ENCODE data around the gene CCNC.
"Not testable (repeated sequence)": the region's sequence is repeated elsewhere in the genome, so short reads cannot be mapped to it uniquely, and the experiment has no call there.

The CCNC gene

DNA sequence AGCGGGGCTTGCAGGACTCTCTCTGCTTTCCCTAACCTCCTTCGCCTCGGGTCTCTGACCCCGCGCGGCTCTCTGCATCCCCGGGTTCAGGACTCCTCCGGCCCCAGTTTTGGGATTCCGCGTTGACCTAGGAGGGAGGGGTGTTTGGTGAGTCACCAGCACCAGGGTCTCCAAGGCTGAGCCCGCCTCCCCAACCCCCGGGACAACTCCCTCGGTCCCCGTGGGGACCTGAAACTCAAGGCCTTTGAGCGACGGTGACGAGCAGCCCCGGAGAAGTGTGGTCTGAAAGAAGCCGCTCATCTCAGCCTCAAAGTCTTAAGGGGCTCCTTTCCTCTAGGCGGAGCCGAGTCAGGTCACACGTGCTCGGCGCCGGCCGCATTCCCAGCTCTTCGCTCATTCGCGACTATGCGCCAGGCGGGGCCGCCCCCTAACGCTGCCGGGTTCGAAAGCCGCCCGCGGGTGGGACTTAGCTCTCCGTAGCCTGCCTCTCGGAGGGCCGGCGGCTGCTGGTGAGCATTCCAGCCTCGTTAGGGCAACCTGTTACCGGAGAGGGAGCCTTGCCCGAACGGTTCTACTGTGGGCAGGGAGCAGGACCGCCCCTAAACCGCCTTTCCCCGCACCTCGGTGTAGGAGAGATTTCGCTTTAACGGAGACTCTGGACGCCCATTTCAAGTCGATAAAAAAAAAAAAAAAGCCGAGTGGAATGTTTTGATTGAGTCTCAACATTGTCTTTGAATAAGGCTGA, 35.1 kb upstream of the CCNC start:
- DNase-seq (ENCODE audit: low read depth), result no peak

GRCh38 chr6:99602520-99603420, 34.3 kb upstream of the CCNC start:
- DNase-seq (ENCODE audit: low read depth), result no peak

- DNase-seq (ENCODE audit: low read depth), result not testable (repeated sequence)
Observed at GRCh38 chr6:99594696-99595095, 26.2 kb upstream of the CCNC start.

DNA sequence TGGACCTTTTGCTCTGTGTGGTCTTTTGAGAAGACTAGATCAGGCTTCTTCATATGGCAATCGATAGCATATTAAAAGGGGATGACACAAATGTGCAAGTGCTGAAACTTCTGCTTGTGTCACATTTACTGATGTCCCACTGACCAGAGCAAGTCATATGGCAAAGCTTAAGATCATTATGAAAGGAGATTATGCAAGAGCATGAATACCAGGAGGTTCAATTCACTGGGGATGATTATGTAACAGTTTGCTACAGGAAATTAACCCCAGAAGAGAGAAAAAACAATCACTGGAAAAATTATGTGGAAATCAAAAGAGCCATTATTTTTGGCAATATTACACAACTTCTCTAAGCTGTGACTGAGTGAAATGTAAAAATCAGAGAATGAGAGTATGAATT, 24.4 kb upstream of the CCNC start:
- no peak for DNase-seq (ENCODE audit: low read depth)

GRCh38 chr6:99591673-99592364, 23.4 kb upstream of the CCNC start:
- no peak for DNase-seq (ENCODE audit: low read depth)

DNA sequence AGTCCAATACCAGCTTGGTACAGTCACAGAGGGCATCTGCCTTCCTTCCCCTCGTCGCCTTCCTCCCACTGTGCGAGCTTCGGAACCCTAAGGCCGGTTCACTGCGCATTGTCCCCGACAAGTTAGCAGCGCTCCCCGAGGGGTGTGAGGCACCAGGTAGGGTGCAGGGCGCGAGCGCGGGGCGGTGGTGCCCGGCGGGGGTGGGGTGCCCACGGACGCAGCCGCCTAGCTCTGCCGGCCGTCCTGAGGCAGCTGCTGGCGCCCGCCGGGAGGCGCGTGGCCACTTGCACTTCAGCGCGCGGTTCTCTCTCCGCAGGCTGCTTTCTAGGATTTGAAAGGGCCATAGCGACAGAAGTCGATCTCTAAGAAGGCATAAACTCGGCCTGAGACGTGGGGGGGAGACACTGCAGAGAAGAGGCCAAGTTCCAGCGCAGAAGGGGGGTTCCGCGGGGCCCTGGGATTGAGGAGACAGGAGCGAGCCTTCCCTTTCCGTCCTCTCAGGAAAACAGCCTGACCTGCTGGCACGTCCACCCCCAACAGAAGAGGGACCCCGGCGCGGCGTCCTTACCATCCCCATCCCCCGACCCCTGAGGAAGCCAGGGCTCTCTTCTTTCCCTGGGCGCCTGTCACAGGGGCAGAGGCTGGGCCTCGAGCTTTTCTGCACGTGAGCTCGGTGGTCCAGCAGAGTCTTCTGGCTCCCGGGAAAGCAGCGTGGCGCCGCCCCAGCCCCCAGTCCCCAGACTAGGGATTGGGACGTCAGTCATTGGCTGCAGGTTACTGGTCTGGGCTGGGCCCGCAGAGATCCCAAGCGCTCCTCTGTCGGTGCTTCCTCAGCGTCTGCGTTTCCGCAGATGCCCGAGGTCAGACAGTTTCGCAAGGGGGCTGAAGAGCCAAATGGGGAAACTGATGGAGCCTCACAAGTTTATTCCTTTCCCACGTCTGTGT, 22.5 kb upstream of the CCNC start:
- no peak for DNase-seq (ENCODE audit: low read depth)

GRCh38 chr6:99589907-99590493, 21.5 kb upstream of the CCNC start:
- no peak for DNase-seq (ENCODE audit: low read depth)

GRCh38 chr6:99589290-99589672, 20.8 kb upstream of the CCNC start:
- DNase-seq (ENCODE audit: low read depth), result no peak

DNA sequence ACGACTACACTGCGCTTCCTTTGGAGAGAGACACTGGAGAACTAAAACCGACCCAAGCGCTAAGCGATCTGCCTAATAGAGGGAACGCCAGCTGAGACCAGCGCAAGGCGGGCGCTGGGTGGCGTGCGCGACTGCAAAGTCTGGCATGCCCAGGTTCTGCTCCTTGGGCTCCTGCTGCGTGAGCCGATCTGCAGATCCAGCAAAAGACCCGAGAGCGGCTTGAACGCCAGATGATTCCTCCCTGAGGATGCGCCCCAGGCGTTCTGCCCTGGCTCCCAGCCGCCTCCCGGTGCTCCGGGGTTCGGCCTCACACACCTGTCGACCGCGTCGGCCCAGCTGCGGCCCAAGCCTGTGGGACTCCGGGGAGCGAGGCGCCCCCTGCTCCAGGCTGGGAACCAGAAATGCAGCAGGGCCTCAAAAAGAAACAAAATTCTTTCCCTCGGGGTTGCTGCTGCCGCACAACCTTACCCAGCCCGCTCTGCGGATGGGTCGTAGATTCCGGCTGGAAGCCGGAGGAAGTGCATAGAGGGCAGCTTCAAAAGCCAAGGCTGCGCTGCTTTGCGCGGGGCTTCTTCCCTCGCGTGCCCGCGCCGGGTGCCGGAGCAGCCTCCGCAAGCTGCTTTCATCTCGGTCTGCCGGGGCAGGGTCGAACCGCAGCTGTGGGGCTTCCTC, 20.3 kb upstream of the CCNC start:
- DNase-seq (ENCODE audit: low read depth), result no peak

GRCh38 chr6:99587792-99588191, 19.3 kb upstream of the CCNC start:
- no peak for DNase-seq (ENCODE audit: low read depth)

DNA sequence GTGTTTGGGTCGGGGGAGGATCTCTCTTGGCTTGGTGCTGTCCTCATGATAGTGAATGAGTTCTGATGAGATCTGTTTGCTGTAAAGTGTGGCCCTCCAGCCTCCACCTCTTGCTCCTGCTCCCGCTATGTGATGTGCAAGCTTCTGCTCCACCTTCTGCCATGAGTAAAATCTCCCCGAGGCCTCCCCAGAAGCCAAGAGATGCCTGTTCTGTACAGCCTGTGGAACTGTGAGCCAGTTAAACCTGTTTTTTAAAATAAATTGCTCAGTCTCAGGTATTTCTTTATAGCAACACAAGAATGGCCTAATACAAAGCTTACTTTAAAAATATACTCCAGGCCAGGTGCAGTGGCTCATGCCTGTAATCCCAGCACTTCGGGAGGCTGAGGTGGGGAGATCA, 11.3 kb upstream of the CCNC start:
- no peak for DNase-seq (ENCODE audit: low read depth)

DNA sequence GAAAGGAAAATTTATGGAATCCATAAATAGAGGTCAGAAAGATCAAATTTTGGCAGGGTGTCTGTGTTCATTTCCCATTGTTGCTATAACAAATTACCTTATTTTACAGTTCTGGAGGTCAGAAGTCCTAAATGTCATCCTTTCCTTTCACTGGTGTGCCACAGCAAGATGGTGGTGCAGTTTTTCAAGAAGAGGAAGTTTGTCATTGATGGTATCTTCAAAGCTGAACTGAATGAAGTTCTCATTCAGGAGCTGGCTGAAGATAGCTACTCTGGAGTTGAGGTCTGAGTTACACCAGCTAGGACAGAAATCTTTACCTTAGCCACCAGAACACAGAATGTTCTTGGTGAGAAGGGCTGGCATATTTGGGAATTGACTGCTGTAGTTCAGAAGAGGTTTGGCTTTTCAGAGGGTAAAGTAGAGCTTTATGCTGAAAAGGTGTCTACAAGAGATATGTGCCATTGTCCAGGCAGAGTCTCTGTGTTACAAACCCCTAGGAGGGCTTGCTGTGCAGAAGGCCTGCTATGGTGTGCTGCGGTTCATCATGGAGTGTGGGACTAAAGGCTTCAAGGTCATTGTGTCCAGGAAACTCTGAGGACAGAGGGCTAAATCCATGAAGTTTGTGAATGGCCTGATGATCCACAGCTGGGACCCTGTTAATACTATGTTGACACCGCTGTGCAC, 7.2 kb upstream of the CCNC start:
- peak; percentile 25 for DNase-seq (ENCODE audit: low read depth)

- no peak for DNase-seq (ENCODE audit: low read depth)
Observed at GRCh38 chr6:99573980-99574617, 5.6 kb upstream of the CCNC start.

DNA sequence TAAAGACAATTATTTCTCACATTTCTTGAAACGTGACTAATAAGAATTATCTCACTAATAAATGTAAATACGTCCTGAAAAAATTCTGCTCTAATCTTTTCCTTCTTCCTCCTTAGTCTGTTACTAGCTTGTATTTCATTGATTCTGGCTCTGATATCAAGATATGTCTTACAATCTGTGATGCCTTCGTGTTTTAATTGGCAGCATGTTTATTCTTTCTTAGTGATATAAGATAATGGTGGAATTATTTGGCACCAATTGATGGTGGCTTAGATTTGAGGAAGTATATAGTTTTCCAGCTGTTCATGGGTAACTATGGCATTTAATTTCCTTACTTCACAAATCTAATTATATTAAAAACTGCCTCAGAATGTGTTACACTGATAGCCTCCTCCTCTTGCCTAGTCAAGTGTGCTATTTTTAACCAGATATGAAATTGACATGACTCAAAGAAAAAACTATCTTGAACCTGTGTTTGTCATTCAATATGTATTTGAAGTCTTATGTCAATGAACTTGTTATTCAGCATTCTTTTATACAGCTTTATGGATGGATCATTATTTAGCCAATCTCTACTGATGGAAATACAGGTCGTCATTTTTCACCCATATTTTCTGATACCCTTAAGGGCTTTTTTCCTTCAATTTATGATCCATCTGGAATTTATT, 5.3 kb downstream of the CCNC start:
- DNase-seq (ENCODE audit: low read depth), result no peak

GRCh38 chr6:99560668-99561067, 7.8 kb downstream of the CCNC start:
- no peak for DNase-seq (ENCODE audit: low read depth)

- no peak for DNase-seq (ENCODE audit: low read depth)
Observed at GRCh38 chr6:99559057-99559456, 9.4 kb downstream of the CCNC start.

DNA sequence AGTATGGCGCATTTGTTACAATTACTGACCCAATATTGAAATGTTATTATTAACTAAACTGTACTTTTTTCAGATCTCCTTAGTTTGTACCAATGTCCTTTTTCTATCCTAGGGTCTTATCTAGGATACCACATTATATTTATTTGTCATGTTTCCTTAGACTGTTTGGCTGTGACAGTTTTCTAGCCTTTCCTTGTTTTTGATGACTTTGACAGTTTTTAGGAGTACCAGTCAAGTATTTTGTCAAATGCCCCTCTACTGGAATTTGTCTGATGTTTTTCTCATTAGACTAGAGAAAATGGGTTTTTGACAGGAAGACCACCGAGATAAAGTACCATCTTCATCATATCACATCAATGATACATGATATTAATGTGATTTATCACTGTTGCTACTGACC, 14.6 kb downstream of the CCNC start:
- no peak for DNase-seq (ENCODE audit: low read depth)

GRCh38 chr6:99550046-99550748, 18.3 kb downstream of the CCNC start:
- no peak for DNase-seq (ENCODE audit: low read depth)

All from CMK (cell line).